22Rv1 (cell line): Measurements from ENCODE around the gene KRT28.

ENCODE experiments used
- CTCF ChIP-seq: fragments of 450-650 bp; IDR thresholded peaks from 2 replicates; pipeline ENCODE4 v1.5.1; 2017; ENCODE audit warnings: mild to moderate bottlenecking
- ZFX ChIP-seq: fragments of 450-650 bp; IDR thresholded peaks from 2 replicates; pipeline ENCODE4 v1.6.1; 2017; ENCODE audit warnings: antibody characterized with exemption, borderline replicate concordance

- TF ChIP-seq CTCF (peak; percentile 63), ZFX (no peak)
These were observed 7.8 kb downstream of the KRT28 start for GRCh38 chr17:40791787-40792436.
